Stimulated activated CD4-positive, alpha-beta T cell treated with anti-CD3 and anti-CD28 coated beads, TNF-alpha, amount 100 ng/mL, for 48 hours (primary cell): ENCODE data around the gene C1QTNF2.
A peak's percentile ranks its signal among the peaks of the same experiment; 100 is the strongest.

Source experiments
- DNase-seq, 3 donors: peaks; one replicate each; pipeline ENCODE4 v3.0.0-alpha.2; 2020; ENCODE audit warnings: low read depth in 3 of 3

The C1QTNF2 gene, protein sequence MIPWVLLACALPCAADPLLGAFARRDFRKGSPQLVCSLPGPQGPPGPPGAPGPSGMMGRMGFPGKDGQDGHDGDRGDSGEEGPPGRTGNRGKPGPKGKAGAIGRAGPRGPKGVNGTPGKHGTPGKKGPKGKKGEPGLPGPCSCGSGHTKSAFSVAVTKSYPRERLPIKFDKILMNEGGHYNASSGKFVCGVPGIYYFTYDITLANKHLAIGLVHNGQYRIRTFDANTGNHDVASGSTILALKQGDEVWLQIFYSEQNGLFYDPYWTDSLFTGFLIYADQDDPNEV

GRCh38 chr5:160369990-160370712, at the start of gene C1QTNF2:
Gene C1QTNF2 (minus strand): TSS chr5:160370626. CDS start chr5:160355011, 15,615 bp downstream.
- no peak for DNase-seq

DNA sequence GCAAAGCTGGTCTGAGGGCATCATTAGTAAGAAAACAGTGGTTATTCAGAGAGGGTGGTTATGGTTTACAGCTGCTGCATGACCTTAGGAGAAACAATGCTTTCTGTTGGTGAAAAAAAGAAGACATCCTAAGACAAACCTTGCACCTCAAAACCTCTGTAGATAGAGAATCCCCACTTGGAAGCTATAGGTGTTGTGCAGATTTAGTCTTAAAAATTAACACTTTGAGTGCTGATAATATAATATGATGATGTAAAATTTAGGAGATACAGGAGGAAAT, 49.8 kb upstream of the C1QTNF2 start:
- no peak for DNase-seq

GRCh38 chr5:160419458-160420330, 49.3 kb upstream of the C1QTNF2 start:
- no peak for DNase-seq

- DNase-seq, result peak; percentile 89 to 90 (median 90)
Measured at GRCh38 chr5:160418561-160419457, 48.4 kb upstream of the C1QTNF2 start, which contains the start of gene SLU7. Gene SLU7 (minus strand): TSS chr5:160419081. CDS start chr5:160415294, 3,787 bp downstream.

- DNase-seq, result peak; percentile 58 to 62 (median 60)
Measured at GRCh38 chr5:160399402-160400353, 29.3 kb upstream of the C1QTNF2 start, which contains the start of gene FAM200C. Gene FAM200C (minus strand): TSS chr5:160400054. CDS start chr5:160395490, 4,564 bp downstream.

- DNase-seq, result no peak
Measured at GRCh38 chr5:160398806-160399205, 28.4 kb upstream of the C1QTNF2 start.

DNA sequence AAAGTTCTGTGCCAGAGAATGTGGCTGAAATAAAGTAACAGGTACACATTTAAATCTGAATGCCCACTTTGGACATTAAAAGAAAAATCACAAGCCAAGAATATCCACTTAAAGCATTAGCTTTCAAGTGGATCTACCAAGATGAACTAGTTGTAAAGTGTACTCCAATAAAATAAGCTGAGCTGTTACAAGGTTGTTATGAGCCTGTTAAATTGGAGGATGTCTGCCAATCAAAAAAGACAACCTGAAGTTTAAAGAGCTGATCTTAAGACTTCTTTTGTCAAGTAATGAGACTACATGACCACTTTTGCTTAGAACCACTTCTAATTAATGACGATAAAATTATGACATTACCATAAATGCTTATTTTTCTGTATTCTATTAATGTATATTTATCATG, 27.1 kb upstream of the C1QTNF2 start:
- no peak for DNase-seq

DNA sequence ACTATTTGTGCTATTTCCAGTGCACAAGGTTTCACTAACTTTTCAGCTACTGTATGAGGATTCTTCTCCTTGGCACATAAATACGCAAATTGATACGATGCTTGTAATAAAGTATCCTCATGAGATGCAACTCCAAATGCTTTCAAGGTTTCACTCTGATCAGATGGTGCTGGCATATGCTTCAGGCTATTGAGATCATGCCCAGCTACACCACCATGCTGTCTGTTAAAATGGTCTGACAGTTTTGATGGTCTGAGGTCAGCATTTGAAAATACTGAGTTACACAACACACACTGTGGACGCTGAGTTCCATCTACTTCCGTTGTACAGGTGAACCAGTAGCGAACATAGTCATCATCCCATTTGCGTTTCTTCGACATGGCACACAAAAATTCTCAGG, 24.7 kb upstream of the C1QTNF2 start:
- no peak for DNase-seq

GRCh38 chr5:160390787-160391696, 20.6 kb upstream of the C1QTNF2 start:
- DNase-seq, result no peak

GRCh38 chr5:160387445-160387844, 17.0 kb upstream of the C1QTNF2 start:
- DNase-seq, result no peak

GRCh38 chr5:160385496-160385895, 15.1 kb upstream of the C1QTNF2 start:
- DNase-seq, result no peak

DNA sequence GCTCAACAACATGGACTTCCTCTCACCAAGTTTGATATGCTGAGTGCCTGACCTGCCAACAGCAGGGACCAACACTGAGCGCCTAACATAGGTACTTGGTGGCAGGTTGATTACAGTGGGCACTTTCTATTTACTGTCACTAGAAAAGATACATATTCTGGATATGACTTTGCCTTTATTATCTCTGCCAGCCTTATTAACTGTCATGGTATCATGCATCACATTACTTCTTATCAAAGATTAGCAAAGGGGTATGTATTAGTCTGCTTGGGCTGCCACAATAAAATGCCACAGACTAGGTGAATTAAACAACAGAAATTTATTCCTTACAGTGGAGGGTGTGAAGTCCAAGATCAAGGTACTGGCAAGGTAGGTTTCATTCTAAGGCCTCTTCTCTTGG, 14.3 kb upstream of the C1QTNF2 start:
- no peak for DNase-seq

GRCh38 chr5:160382346-160382745, 11.9 kb upstream of the C1QTNF2 start:
- DNase-seq, result no peak

DNA sequence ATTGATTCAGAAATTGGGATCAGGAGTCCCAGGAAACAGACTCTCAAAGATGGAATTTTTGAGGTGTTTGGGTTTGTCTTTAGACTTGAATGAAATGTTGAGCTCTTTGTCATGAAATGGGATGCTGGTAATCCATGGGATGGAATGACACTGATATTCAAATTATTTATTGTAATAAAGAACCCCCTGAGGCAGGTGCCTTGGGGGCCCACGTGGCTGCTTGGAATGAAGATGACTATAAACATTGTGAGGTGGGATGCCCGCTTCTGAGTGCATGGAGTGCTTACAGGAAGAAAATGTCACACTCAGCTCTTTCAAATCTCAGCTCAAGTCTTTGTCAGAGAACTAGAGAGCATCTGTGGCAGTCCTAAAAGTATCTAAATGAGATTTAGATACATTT, 9.6 kb upstream of the C1QTNF2 start:
- no peak for DNase-seq

DNA sequence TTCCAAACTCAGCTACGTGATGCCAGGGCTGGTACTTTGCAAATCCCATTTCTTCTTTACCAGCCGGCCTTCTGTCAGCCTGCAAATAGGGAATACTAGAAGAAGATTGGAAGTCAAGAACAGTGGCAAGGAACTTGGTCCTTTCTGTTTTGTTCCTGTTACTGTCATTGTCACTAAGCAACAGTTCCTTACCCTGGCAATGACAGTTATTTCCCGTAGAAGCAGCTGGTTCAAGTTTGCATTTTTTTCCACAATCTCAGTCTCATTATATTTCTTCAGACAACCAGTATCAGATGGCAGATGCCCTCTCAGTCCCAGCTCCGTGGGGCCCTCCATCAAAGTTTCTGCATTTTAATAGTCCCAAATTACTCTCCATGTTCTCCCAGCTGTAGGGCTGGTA, 9.1 kb upstream of the C1QTNF2 start:
- no peak for DNase-seq

DNA sequence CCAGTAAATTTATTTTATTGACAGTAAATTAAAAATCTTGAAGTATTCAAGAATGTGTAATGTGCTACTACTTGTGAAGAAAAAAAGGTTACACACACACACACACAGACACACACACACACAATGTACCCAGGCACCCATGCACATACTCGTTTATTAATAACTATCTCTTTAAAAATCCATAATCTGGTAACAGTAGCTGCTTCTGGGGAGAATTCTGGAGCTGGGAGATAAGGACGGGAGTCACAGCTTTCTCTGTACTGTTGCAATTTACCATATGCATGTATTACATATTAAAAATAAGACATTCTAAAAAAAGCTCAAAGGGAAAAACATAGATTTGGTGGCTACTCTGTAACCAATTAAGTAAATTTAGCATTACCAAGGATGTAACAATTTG, 7.9 kb upstream of the C1QTNF2 start:
- DNase-seq, result no peak

DNA sequence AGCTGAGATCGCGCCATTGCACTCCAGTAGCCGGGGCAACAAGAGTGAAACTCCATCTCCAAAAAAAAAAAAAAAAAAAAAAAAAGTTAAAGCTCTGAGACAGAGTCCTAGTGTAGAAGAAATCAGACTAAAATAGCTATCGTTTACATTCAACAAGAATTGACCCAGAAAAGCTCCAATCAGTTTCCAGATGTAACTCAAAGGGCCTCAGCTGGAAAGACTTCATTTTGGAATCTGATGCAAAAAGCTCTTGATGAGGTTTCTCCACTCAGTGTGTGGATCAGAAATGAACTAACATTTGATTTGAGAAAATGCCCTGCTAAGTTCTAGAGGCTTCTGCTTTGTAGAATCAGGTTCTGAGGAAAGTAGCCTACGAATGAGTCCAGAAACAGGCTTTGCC, 7.2 kb upstream of the C1QTNF2 start:
- DNase-seq, result no peak

- no peak for DNase-seq
Measured at GRCh38 chr5:160376416-160376815, 6.0 kb upstream of the C1QTNF2 start.

DNA sequence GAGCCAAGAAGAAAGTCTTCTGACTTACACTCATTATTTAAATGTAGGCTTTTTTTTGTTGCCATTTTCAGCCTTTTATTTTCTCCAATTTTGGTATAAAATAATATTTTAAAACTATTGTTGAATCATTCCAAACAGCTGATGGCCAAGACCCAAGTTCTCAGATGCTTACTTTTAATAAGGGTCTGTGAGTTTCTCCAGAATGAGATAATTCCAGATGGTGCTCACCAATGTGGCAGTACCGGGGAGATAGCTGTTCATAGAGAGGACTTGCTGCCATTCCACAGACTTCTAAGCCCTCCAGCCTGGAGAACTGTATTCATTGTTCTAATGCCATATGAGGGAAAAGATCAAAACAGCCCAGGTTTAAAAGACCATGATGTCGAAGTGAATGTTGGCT, 5.3 kb upstream of the C1QTNF2 start:
- no peak for DNase-seq
